HEK293T (cell line): ENCODE results near the gene FCN3.
"Not testable (repeated sequence)": the region's sequence is repeated elsewhere in the genome, so short reads cannot be mapped to it uniquely, and the experiment has no call there.

Experiments
- CTCF ChIA-PET: fragments of 350-600 bp; formaldehyde crosslinking; extraction: SDS; loops from one replicate; lab custom pipeline; 2021; ENCODE audit warnings: antibody characterized with exemption, inconsistent platforms; lab: Yijun Ruan, JAX
- POLR2A ChIA-PET: fragments of 350-600 bp; formaldehyde crosslinking; extraction: SDS; loops from one replicate; lab custom pipeline; 2020; ENCODE audit warnings: antibody characterized with exemption, inconsistent platforms; lab: Yijun Ruan, JAX
- DNase-seq: peaks from one replicate; pipeline ENCODE4 v3.0.0; 2012; ENCODE audit warnings: mixed read lengths; ENCODE audit errors: extremely low spot score
- ARNT ChIP-seq: fragments of 450-650 bp; IDR thresholded peaks from 2 replicates; pipeline ENCODE4 v1.6.1; 2017; ENCODE audit warnings: mild to moderate bottlenecking
- BHLHE40 ChIP-seq: fragments of 450-650 bp; IDR thresholded peaks from 2 replicates; pipeline ENCODE4 v1.6.1; 2016; ENCODE audit warnings: mild to moderate bottlenecking, moderate library complexity, borderline replicate concordance
- CTBP1 ChIP-seq: fragments of 450-650 bp; IDR thresholded peaks from 2 replicates; pipeline ENCODE4 v1.6.1; 2016; ENCODE audit warnings: borderline replicate concordance
- ELF4 ChIP-seq: fragments of 450-650 bp; IDR thresholded peaks from 2 replicates; pipeline ENCODE4 v1.6.1; 2017; ENCODE audit warnings: antibody characterized with exemption
- FOXA1 ChIP-seq: fragments of 450-650 bp; IDR thresholded peaks from 2 replicates; pipeline ENCODE4 v1.6.1; 2016; ENCODE audit warnings: mild to moderate bottlenecking
- FOXK2 ChIP-seq: fragments of 450-650 bp; IDR thresholded peaks from 2 replicates; pipeline ENCODE4 v1.6.1; 2016; ENCODE audit warnings: mild to moderate bottlenecking
- FOXM1 ChIP-seq: fragments of 450-650 bp; IDR thresholded peaks from 2 replicates; pipeline ENCODE4 v1.6.1; 2017; ENCODE audit warnings: mild to moderate bottlenecking, borderline replicate concordance
- HDGF ChIP-seq: fragments of 450-650 bp; IDR thresholded peaks from 2 replicates; pipeline ENCODE4 v1.6.1; 2017; ENCODE audit warnings: antibody characterized with exemption, borderline replicate concordance
- L3MBTL2 ChIP-seq: fragments of 450-650 bp; conservative IDR thresholded peaks from 2 replicates; pipeline ENCODE4 v1.6.1; 2016; ENCODE audit warnings: mild to moderate bottlenecking
- LEF1 ChIP-seq: fragments of 450-650 bp; IDR thresholded peaks from 2 replicates; pipeline ENCODE4 v1.6.1; 2017; ENCODE audit warnings: mild to moderate bottlenecking, borderline replicate concordance
- NFRKB ChIP-seq: fragments of 450-650 bp; IDR thresholded peaks from 2 replicates; pipeline ENCODE4 v1.6.1; 2016; ENCODE audit warnings: mild to moderate bottlenecking, moderate library complexity
- SP1 ChIP-seq: fragments of 450-650 bp; IDR thresholded peaks from 2 replicates; pipeline ENCODE4 v1.6.1; 2017
- SUZ12 ChIP-seq: fragments of 450-650 bp; IDR thresholded peaks from 2 replicates; pipeline ENCODE4 v1.6.1; 2016; ENCODE audit warnings: mild to moderate bottlenecking
- TARDBP ChIP-seq: fragments of 450-650 bp; IDR thresholded peaks from 2 replicates; pipeline ENCODE4 v1.6.1; 2016
- ZNF384 ChIP-seq: fragments of 450-650 bp; IDR thresholded peaks from 2 replicates; pipeline ENCODE4 v1.6.1; 2016
- TF ChIP-seq, protein P1 (sequence below): fragments of 450-650 bp; IDR thresholded peaks from 2 replicates; pipeline ENCODE4 v1.6.1; 2016

FCN3 gene

DNA sequence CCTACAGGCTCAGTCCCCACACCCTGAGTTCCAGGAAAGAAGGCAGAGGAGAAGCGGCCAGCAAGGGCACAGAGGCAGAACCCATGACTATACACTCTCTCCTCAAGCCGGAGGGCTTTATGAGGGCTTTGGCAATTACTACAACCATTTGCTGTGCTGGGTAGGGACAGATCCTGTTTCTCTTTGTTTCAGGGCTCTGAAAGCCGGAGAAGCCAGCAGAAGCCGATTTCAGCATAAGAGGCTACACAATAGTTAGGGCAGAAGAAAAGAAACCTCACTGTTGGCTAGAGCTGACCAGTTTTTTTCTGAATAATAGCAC lies 31.7 kb upstream of the FCN3 start:
- DNase-seq = no peak
- ChIA-PET CTCF (interaction anchor here (0.9 kb wide), 1 partner anchor 46 kb away, joined by 5 read pairs; no protein-coding TSS in a partner anchor), POLR2A (no interaction called here)
- no peak for TF ChIP-seq L3MBTL2
- TF ChIP-seq CTBP1 = no peak
- no peak for TF ChIP-seq ELF4
- TF ChIP-seq FOXM1 = no peak
- TF ChIP-seq, protein P1, sequence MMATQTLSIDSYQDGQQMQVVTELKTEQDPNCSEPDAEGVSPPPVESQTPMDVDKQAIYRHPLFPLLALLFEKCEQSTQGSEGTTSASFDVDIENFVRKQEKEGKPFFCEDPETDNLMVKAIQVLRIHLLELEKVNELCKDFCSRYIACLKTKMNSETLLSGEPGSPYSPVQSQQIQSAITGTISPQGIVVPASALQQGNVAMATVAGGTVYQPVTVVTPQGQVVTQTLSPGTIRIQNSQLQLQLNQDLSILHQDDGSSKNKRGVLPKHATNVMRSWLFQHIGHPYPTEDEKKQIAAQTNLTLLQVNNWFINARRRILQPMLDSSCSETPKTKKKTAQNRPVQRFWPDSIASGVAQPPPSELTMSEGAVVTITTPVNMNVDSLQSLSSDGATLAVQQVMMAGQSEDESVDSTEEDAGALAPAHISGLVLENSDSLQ = no peak
- TF ChIP-seq ZNF384 = no peak
- no peak for TF ChIP-seq TARDBP
- no peak for TF ChIP-seq BHLHE40
- TF ChIP-seq NFRKB = no peak
- TF ChIP-seq FOXA1 = no peak
- TF ChIP-seq LEF1 = no peak
- TF ChIP-seq HDGF = no peak
- TF ChIP-seq SP1 = no peak
- no peak for TF ChIP-seq ARNT
- TF ChIP-seq FOXK2 = no peak
- no peak for TF ChIP-seq SUZ12

DNA sequence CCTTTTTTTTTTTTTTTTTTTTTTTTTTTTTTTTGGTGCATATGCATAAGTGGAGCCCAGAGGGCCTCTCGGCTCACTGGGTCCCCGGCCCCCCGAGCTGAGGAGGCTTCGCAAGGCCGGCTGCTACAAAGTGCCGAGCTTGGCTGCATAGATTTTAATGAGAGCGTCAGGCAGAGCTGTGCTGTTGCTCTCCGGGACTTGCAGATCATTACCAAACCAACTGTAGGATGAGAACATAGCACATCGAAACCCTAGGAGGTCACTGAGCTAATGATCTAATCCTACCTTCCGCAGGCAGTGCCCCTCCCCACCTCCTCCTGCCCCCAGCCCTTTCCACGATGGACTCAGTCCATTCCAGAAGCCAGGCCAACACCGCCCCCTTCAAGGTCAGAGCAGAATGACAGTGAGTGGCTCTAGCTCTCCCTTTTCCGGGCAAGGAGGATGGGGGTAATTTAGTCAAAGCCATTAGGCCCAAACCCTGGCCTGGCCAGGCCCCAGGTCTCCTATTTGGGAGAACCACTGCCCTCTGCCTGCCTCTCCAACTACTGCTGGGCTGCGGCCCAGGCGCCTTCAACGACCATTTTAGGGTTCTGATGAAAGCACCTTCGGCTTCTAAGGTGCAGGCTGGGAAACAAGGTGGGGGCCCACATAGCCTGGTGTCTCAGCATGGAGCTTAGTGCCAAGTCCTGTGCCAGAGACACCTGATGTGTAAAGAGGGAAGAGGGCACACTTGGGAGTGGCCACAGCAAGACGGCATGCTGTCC lies 31.2 kb upstream of the FCN3 start:
- DNase-seq, POLR2A ChIA-PET: not testable (repeated sequence)
- CTCF ChIA-PET = interaction anchor here (0.9 to 1.5 kb wide), 4 partner anchors 22 to 199 kb away, joined by 3 to 5 read pairs (median 4); no protein-coding TSS in a partner anchor

- TF ChIP-seq FOXA1 = no peak
- no peak for TF ChIP-seq SP1
- no peak for TF ChIP-seq FOXK2
- TF ChIP-seq ARNT = no peak
- no peak for TF ChIP-seq FOXM1
- TF ChIP-seq TARDBP = no peak
- TF ChIP-seq NFRKB = no peak
- TF ChIP-seq BHLHE40 = no peak
- no peak for TF ChIP-seq ZNF384
- TF ChIP-seq, protein P1 = no peak
- TF ChIP-seq SUZ12 = no peak
- TF ChIP-seq CTBP1 = no peak
- no peak for TF ChIP-seq L3MBTL2
- no peak for TF ChIP-seq HDGF
- TF ChIP-seq LEF1 = no peak
- ChIA-PET CTCF (interaction anchor here (1.0 to 1.5 kb wide), 3 partner anchors 23 to 200 kb away, joined by 3 to 4 read pairs (median 3); no protein-coding TSS in a partner anchor), POLR2A (no interaction called here)
- DNase-seq = no peak
Observed at GRCh38 chr1:27405074-27405473, 30.4 kb upstream of the FCN3 start.

- ChIA-PET CTCF (no interaction called here), POLR2A (no interaction called here)
- no peak for TF ChIP-seq FOXM1
- TF ChIP-seq NFRKB = no peak
- TF ChIP-seq LEF1 = no peak
- no peak for TF ChIP-seq CTBP1
- TF ChIP-seq, protein P1 = no peak
- TF ChIP-seq SUZ12 = no peak
- TF ChIP-seq FOXA1 = no peak
- no peak for TF ChIP-seq TARDBP
- no peak for TF ChIP-seq ELF4
- no peak for TF ChIP-seq FOXK2
- TF ChIP-seq BHLHE40 = no peak
- TF ChIP-seq HDGF = no peak
- no peak for TF ChIP-seq ARNT
- TF ChIP-seq SP1 = no peak
- DNase-seq = no peak
Observed at GRCh38 chr1:27403931-27404330, 29.3 kb upstream of the FCN3 start.

- CTCF ChIA-PET = interaction anchor here (1.4 kb wide), 1 partner anchor 36 kb away, joined by 3 read pairs; the partner anchor contains the start of gene MAP3K6
Observed at GRCh38 chr1:27403065-27403726, 28.6 kb upstream of the FCN3 start.

More at GRCh38 chr1:27403065-27403726, 28.6 kb upstream of the FCN3 start:
- DNase-seq = no peak
- TF ChIP-seq, protein P1 = peak; percentile 55
- TF ChIP-seq FOXA1 (no peak), BHLHE40 (no peak)
- POLR2A ChIA-PET = no interaction called here
